Motor neuron (in vitro differentiated cells): Measurements from ENCODE around the gene MEI4. TPM values are rescaled to one million over a fixed set of nuclear protein-coding genes. Genes with fewer than 3 reads are reported as not detected.
"Not testable (repeated sequence)": the region's sequence is repeated elsewhere in the genome, so short reads cannot be mapped to it uniquely, and the experiment has no call there.

ENCODE experiments used
- ATAC-seq, 8 experiments: fragments of 200-7000 bp; cut with Tn5 transposase; replicated peaks in 6 of 8; 2 replicates each; pipeline ENCODE4 v1.8.0; 2021; ENCODE audit warnings: mild to moderate bottlenecking in 8 of 8, moderate library complexity in 8 of 8
- H3K27ac ChIP-seq, 2 donors: fragments of 250-450 bp; sonication (Bioruptor Pico); 2 replicates each; pipeline ENCODE4 v1.9.0; 2021; ENCODE audit warnings: antibody characterized with exemption in 2 of 2, mild to moderate bottlenecking in 2 of 2, moderate library complexity in 1 of 2
- H3K4me1 ChIP-seq, 2 donors: fragments of 250-450 bp; sonication (Bioruptor Pico); replicated peaks in 1 of 2; 2 replicates each; pipeline ENCODE4 v1.6.1; 2021; ENCODE audit warnings: antibody characterized with exemption in 2 of 2, mild to moderate bottlenecking in 2 of 2, moderate library complexity in 1 of 2
- H3K4me3 ChIP-seq, 5 donors: fragments of 250-450 bp; sonication (Bioruptor Pico); 2 replicates each; pipeline ENCODE4 v1.9.0; 2021; ENCODE audit warnings: antibody characterized with exemption in 5 of 5, mild to moderate bottlenecking in 5 of 5, moderate library complexity in 4 of 5
- WGBS, 10 experiments: fragments of 450-650 bp; shearing (Covaris generic); methylation state at CpG; one replicate each; pipeline ENCODE4 v1.0.0; 2022; 5-methylcytosine and 5-hydroxymethylcytosine counted together
- in situ Hi-C, 9 experiments: fragments of 400-800 bp; cut with MboI; loops; one replicate each; pipeline ENCODE4 v1.15.0; 2021; ENCODE audit warnings: low sequenced_read_pairs in 9 of 9, low pct_unique_long_range_greater_than_20kb in 2 of 9; ENCODE audit not compliant: unreplicated experiment in 9 of 9
- total RNA-seq, 8 experiments: library from RNA; unstranded; fragments of 300-600 nt; gene quantifications; 2 replicates each; pipeline versions ENCODE4 v1.2.3 to v1.2.4, GENCODE V29; 2022

Gene MEI4
- total RNA-seq, 8 experiments from 2014 or later, result 0.04 to 0.19 (median 0.05) TPM; not detected in 2

GRCh38 chr6:77700095-77700494, 47.3 kb downstream of the MEI4 start:
- 20 to 100% (median 75%) methylated on average over 1 to 5 of the region's 6 CpGs; no CpG with 5 or more reads in 5 of the 10 experiments for WGBS, 10 experiments
- H3K4me3 ChIP-seq, in situ Hi-C loops, H3K4me1 ChIP-seq, ATAC-seq, H3K27ac ChIP-seq: not testable (repeated sequence)

GRCh38 chr6:77707603-77708002, 54.8 kb downstream of the MEI4 start:
- in situ Hi-C loops, result no loop called here
- Histone ChIP-seq H3K4me3 (no peak overlapping the region), H3K4me1 (no peaks in the 10 kb centered on the region), H3K27ac (no peak overlapping the region)
- ATAC-seq, result no peak
- 0 to 100% (median 83%) methylated on average over 1 to 2 of the region's 2 CpGs; no CpG with 5 or more reads in 5 of the 10 experiments for WGBS, 10 experiments

GRCh38 chr6:77715588-77715987, 62.7 kb downstream of the MEI4 start:
- no peak for ATAC-seq
- Histone ChIP-seq H3K4me1 (no peaks in the 10 kb centered on the region), H3K27ac (no peak overlapping the region), H3K4me3 (no peak overlapping the region)
- WGBS, 10 experiments, result 21 to 100% (median 88%) methylated on average over 1 to 6 of the region's 6 CpGs
- in situ Hi-C loops, result no loop called here

- Histone ChIP-seq H3K4me1 (no peaks in the 10 kb centered on the region), H3K4me3 (no peak overlapping the region), H3K27ac (no peak overlapping the region)
- ATAC-seq, result no peak
- WGBS, 10 experiments, result 0 to 100% (median 58%) methylated on average over 1 of the region's 1 CpG; no CpG with 5 or more reads in 1 of the 10 experiments
- in situ Hi-C loops, result no loop called here
These were observed 63.5 kb downstream of the MEI4 start for GRCh38 chr6:77716311-77716710.

GRCh38 chr6:77736010-77736409, 83.2 kb downstream of the MEI4 start:
- H3K4me3 ChIP-seq, in situ Hi-C loops: not testable (repeated sequence)

GRCh38 chr6:77740380-77740779, 87.5 kb downstream of the MEI4 start:
- H3K27ac ChIP-seq, result no peak overlapping the region
- 0 to 80% (median 50%) methylated on average over 1 of the region's 1 CpG; no CpG with 5 or more reads in 1 of the 10 experiments for WGBS, 10 experiments
- ATAC-seq, result no peak
- no peak overlapping the region for H3K4me3 ChIP-seq
- H3K4me1 ChIP-seq, result no peaks in the 10 kb centered on the region
- in situ Hi-C loops, result no loop called here

More at GRCh38 chr6:77736010-77736409, 83.2 kb downstream of the MEI4 start:
- not testable (repeated sequence) for H3K27ac ChIP-seq, ATAC-seq, H3K4me1 ChIP-seq
- 93% methylated on average over 3 of the region's 13 CpGs; no CpG with 5 or more reads in 9 of the 10 experiments for WGBS, 10 experiments

GRCh38 chr6:77752156-77752555, 99.3 kb downstream of the MEI4 start:
- 0 to 100% (median 80%) methylated on average over 1 of the region's 1 CpG; no CpG with 5 or more reads in 5 of the 10 experiments for WGBS, 10 experiments
- H3K27ac ChIP-seq, H3K4me3 ChIP-seq, H3K4me1 ChIP-seq, ATAC-seq, in situ Hi-C loops: not testable (repeated sequence)

GRCh38 chr6:77762386-77762785, 109.5 kb downstream of the MEI4 start:
- H3K4me3 ChIP-seq, result no peak overlapping the region
- H3K27ac ChIP-seq, result no peak overlapping the region
- H3K4me1 ChIP-seq, result no peaks in the 10 kb centered on the region
- in situ Hi-C loops, result no loop called here
- no peak for ATAC-seq
- WGBS, 10 experiments, result 0 to 92% (median 74%) methylated on average over 1 to 2 of the region's 2 CpGs

- H3K4me3 ChIP-seq, result no peak overlapping the region
- no peaks in the 10 kb centered on the region for H3K4me1 ChIP-seq
- WGBS, 10 experiments, result 0 to 100% (median 40%) methylated on average over 1 to 2 of the region's 2 CpGs; no CpG with 5 or more reads in 5 of the 10 experiments
- no peak for ATAC-seq
- no peak overlapping the region for H3K27ac ChIP-seq
- in situ Hi-C loops, result no loop called here
These were observed 110.3 kb downstream of the MEI4 start for GRCh38 chr6:77763124-77763523.

GRCh38 chr6:77764364-77764763, 111.5 kb downstream of the MEI4 start:
- no peak overlapping the region for H3K27ac ChIP-seq
- WGBS, 10 experiments, result 0 to 100% (median 75%) methylated on average over 1 of the region's 1 CpG; no CpG with 5 or more reads in 1 of the 10 experiments
- in situ Hi-C loops, result no loop called here
- ATAC-seq, result no peak
- no peak overlapping the region for H3K4me3 ChIP-seq
- H3K4me1 ChIP-seq, result no peaks in the 10 kb centered on the region

GRCh38 chr6:77773157-77773822, 120.5 kb downstream of the MEI4 start:
- Histone ChIP-seq H3K4me1 (no peaks in the 10 kb centered on the region), H3K27ac (no peak overlapping the region), H3K4me3 (no peak overlapping the region)
- in situ Hi-C loops, result no loop called here
- ATAC-seq, result no peak

GRCh38 chr6:77774457-77774856, 121.6 kb downstream of the MEI4 start:
- Histone ChIP-seq H3K4me3 (no peak overlapping the region), H3K4me1 (no peaks in the 10 kb centered on the region), H3K27ac (no peak overlapping the region)
- in situ Hi-C loops, result no loop called here
- WGBS, 10 experiments, result 0 to 100% (median 88%) methylated on average over 1 of the region's 1 CpG; no CpG with 5 or more reads in 1 of the 10 experiments
- ATAC-seq, result no peak

- no peak for ATAC-seq
- WGBS, 10 experiments, result 0 to 100% (median 87%) methylated on average over 1 of the region's 1 CpG; no CpG with 5 or more reads in 4 of the 10 experiments
These were observed 123.6 kb downstream of the MEI4 start for GRCh38 chr6:77776441-77776840.

GRCh38 chr6:77778527-77778926, 125.7 kb downstream of the MEI4 start:
- H3K4me1 ChIP-seq, result no peaks in the 10 kb centered on the region
- H3K4me3 ChIP-seq, result no peak overlapping the region
- in situ Hi-C loops, result no loop called here
- ATAC-seq, result no peak
- 72 to 100% (median 80%) methylated on average over 1 to 4 of the region's 4 CpGs; no CpG with 5 or more reads in 5 of the 10 experiments for WGBS, 10 experiments
- no peak overlapping the region for H3K27ac ChIP-seq

More at GRCh38 chr6:77776441-77776840, 123.6 kb downstream of the MEI4 start:
- in situ Hi-C loops, result no loop called here
- no peak overlapping the region for H3K27ac ChIP-seq
- H3K4me1 ChIP-seq, result no peaks in the 10 kb centered on the region
- H3K4me3 ChIP-seq, result no peak overlapping the region
